Nephron (organoid): ENCODE data around the gene TDRD9.
A peak's percentile ranks its signal among the peaks of the same experiment; 100 is the strongest.
"Not testable (repeated sequence)": the region's sequence is repeated elsewhere in the genome, so short reads cannot be mapped to it uniquely, and the experiment has no call there.

Experiments used
- H3K27ac Mint-ChIP-seq, 3 experiments: 2 replicates each; pipeline ENCODE4 v1.8.0; 2020; ENCODE audit warnings: mixed read lengths in 3 of 3, mild to moderate bottlenecking in 2 of 3, moderate library complexity in 1 of 3
- H3K27me3 Mint-ChIP-seq: 2 replicates; pipeline ENCODE4 v1.8.0; 2021; ENCODE audit warnings: low read depth, mild to moderate bottlenecking, moderate library complexity, mixed read lengths
- H3K36me3 Mint-ChIP-seq: 2 replicates; pipeline ENCODE4 v1.8.0; 2020; ENCODE audit warnings: low read depth, mixed read lengths
- H3K4me1 Mint-ChIP-seq: 2 replicates; pipeline ENCODE4 v1.8.0; 2020; ENCODE audit warnings: mixed read lengths
- H3K4me3 Mint-ChIP-seq, 3 experiments: 2 replicates each; pipeline ENCODE4 v1.8.0; 2020; ENCODE audit warnings: mild to moderate bottlenecking in 3 of 3, mixed read lengths in 3 of 3, moderate library complexity in 2 of 3
- H3K9me3 Mint-ChIP-seq: 2 replicates; pipeline ENCODE4 v1.8.0; 2020; ENCODE audit warnings: mixed read lengths
- CTCF ChIP-seq, 3 experiments: fragments of 200-600 bp; sonication (generic); IDR thresholded peaks; one replicate each; pipeline ENCODE4 v1.5.0; 2021; ENCODE audit warnings: antibody characterized with exemption in 3 of 3; ENCODE audit not compliant: unreplicated experiment in 3 of 3

The TDRD9 gene

GRCh38 chr14:103910984-103911383, 17.3 kb upstream of the TDRD9 start:
- Mint-ChIP-seq H3K27ac (no peak overlapping the region), H3K9me3 (no peaks in the 10 kb centered on the region), H3K4me1 (peaks cover 6% of the 10 kb centered on the region), H3K36me3 (peaks cover 26% of the 10 kb centered on the region), H3K27me3 (no peaks in the 10 kb centered on the region), H3K4me3 (no peak overlapping the region)
- TF ChIP-seq CTCF (IDR thresholded peaks at IDR 0.05; ENCODE audit: unreplicated experiment in 3 of 3) = no peak

- no peaks in the 10 kb centered on the region for H3K27me3 Mint-ChIP-seq
- H3K27ac Mint-ChIP-seq = no peak overlapping the region
- H3K9me3 Mint-ChIP-seq = no peaks in the 10 kb centered on the region
- H3K4me3 Mint-ChIP-seq = no peak overlapping the region
- TF ChIP-seq CTCF (IDR thresholded peaks at IDR 0.05; ENCODE audit: unreplicated experiment in 3 of 3) = no peak
- H3K4me1 Mint-ChIP-seq = no peaks in the 10 kb centered on the region
- H3K36me3 Mint-ChIP-seq = peaks cover 30% of the 10 kb centered on the region
Measured at GRCh38 chr14:103915616-103916015, 12.6 kb upstream of the TDRD9 start.

GRCh38 chr14:103916636-103917262, 11.5 kb upstream of the TDRD9 start:
- H3K4me3 Mint-ChIP-seq = peak overlapping the region in 2 of 3 experiments; percentile 39 to 46
- no peaks in the 10 kb centered on the region for H3K9me3 Mint-ChIP-seq
- H3K4me1 Mint-ChIP-seq = no peaks in the 10 kb centered on the region
- H3K27ac Mint-ChIP-seq = no peak overlapping the region
- no peaks in the 10 kb centered on the region for H3K27me3 Mint-ChIP-seq
- H3K36me3 Mint-ChIP-seq = peaks cover 34% of the 10 kb centered on the region
- TF ChIP-seq CTCF (IDR thresholded peaks at IDR 0.05; ENCODE audit: unreplicated experiment in 3 of 3) = no peak

GRCh38 chr14:103920981-103921854, 7.0 kb upstream of the TDRD9 start:
- Mint-ChIP-seq H3K4me1 (no peaks in the 10 kb centered on the region), H3K27me3 (peaks cover 8% of the 10 kb centered on the region), H3K9me3 (no peaks in the 10 kb centered on the region), H3K4me3 (peak overlapping the region; percentile 91 to 97 (median 92)), H3K27ac (peak overlapping the region; percentile 51 to 83 (median 72)), H3K36me3 (peaks cover 8% of the 10 kb centered on the region)
- peak; percentile 98 to 99 (median 98) for TF ChIP-seq CTCF (IDR thresholded peaks at IDR 0.05; ENCODE audit: unreplicated experiment in 3 of 3)

- H3K4me3 Mint-ChIP-seq = peak overlapping the region; percentile 91 to 97 (median 92)
Measured at GRCh38 chr14:103921855-103922200, 6.4 kb upstream of the TDRD9 start.

GRCh38 chr14:103923863-103924262, 4.4 kb upstream of the TDRD9 start:
- peaks cover 8% of the 10 kb centered on the region for H3K27me3 Mint-ChIP-seq
- peak overlapping the region in 2 of 3 experiments; percentile 57 to 59 for H3K27ac Mint-ChIP-seq
- peak overlapping the region in 1 of 3 experiments; percentile 52 for H3K4me3 Mint-ChIP-seq
- no peaks in the 10 kb centered on the region for H3K4me1 Mint-ChIP-seq
- peaks cover 4% of the 10 kb centered on the region for H3K36me3 Mint-ChIP-seq
- H3K9me3 Mint-ChIP-seq = no peaks in the 10 kb centered on the region
- TF ChIP-seq CTCF (IDR thresholded peaks at IDR 0.05; ENCODE audit: unreplicated experiment in 3 of 3) = no peak

More at GRCh38 chr14:103921855-103922200, 6.4 kb upstream of the TDRD9 start:
- H3K4me1 Mint-ChIP-seq, H3K27ac Mint-ChIP-seq, H3K36me3 Mint-ChIP-seq, H3K27me3 Mint-ChIP-seq, H3K9me3 Mint-ChIP-seq: not testable (repeated sequence)
